Renal cortical epithelial cell (primary cell): ENCODE measurements around the gene ZNF280A. TPM values are rescaled to one million over a fixed set of nuclear protein-coding genes. Genes with fewer than 3 reads are reported as not detected.
"Not testable (repeated sequence)": the region's sequence is repeated elsewhere in the genome, so short reads cannot be mapped to it uniquely, and the experiment has no call there.

Experiments
- DNase-seq: peaks from one replicate; pipeline ENCODE4 v3.0.0-alpha.2; 2011; ENCODE audit warnings: low read depth
- total RNA-seq: library from RNA; depleted of rRNA; stranded (reverse); fragments of >200 nt; gene quantifications from 2 replicates; pipeline ENCODE4 v1.2.3, GENCODE V29; 2014

The ZNF280A gene
- total RNA-seq, 1 donor from 2014 or later, result not detected

GRCh38 chr22:22468794-22469469, 51.1 kb downstream of the ZNF280A start:
- DNase-seq, result not testable (repeated sequence)

GRCh38 chr22:22467112-22467511, 53.0 kb downstream of the ZNF280A start:
- DNase-seq, result no peak

- no peak for DNase-seq
Observed at GRCh38 chr22:22465782-22466181, 54.3 kb downstream of the ZNF280A start.

DNA sequence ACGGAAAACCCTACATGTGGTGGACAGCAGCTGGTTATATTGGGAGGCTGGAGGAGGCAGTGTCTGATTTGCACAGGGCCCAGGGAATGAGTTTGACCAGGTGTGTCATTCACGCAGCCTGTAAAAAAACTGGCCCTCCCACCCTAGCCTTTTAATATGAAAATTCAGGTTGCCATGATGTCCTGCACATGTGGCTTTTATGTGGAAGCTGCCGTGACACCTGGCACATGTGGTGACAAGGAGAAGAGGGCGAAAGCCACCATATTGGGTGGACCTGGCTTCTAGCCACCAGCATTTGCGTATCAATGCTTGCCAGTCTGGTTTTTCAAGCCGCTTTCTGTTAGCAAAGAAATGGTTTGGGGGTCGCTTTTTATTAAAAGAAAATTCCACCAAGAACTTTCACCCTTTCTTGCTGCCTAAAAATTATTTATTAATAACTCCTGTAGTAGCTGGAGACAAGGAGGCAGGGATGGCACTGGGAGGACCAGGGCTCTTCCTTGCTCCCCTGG, 54.9 kb downstream of the ZNF280A start:
- no peak for DNase-seq

DNA sequence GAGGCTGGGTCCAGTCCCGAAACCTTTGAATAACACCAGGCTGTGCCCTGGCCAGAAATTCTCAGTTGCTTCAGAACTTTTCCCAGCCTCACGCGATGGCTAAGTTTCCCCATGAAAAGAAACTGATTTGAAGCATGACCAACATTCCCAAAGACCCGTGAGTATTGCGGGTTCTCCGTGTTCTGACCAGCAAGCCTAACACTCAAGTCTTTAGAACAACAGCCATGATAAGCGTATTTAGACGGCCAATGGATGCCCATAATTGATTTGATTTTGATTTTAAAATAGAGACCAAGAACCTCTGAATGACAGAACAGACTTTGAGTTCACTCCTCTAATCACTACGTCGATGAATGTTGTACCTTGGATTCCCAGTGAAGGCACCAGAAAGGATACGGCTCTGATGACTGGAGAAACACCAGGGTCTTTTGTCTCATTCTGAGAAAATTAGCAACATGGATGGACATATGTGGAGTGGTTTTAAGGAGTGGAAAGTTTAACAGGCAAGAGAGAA, 55.5 kb downstream of the ZNF280A start:
- DNase-seq, result no peak

DNA sequence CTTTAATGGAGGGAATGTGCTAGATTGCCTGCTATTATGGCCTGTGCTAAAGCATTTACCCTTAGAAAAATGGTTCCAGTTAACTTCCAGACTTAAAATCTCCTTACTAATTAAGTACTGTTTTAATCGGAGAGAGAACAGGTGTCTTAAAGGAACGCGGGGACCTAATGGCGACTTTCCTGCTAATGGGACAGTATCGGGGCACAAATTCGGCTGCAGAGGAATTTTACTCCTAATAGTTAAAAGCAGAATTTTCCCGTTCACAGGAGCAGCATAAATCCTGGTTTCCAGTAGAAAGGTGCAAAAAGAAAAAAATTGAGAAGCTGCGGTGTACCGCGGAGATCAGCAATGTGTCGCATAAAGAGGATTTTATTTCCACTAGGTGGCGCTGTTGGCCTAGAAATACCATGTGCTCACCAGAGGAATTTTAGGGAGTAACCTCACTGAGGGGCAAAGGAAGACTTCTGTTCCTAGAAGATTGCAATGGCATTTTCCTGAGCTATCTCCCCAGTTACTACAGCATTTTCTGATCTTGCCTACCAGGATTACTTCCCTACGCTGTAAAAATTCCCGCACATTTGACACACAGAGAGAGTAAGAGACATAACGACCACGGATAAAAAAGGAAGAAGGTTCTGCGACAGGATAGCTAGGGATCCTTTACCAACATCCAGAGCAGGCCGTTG, 56.1 kb downstream of the ZNF280A start:
- peak; percentile 49 for DNase-seq

Other genes with a start within 250 kb of the ZNF280A start
- 0.87 and 1.9 TPM in 2 replicates for gene ZNF280B, start 11.5 kb downstream of the ZNF280A start, total RNA-seq
- gene PRAME, start 39.0 kb upstream of the ZNF280A start, total RNA-seq, result 3.6 and 5.3 TPM in 2 replicates
- gene GGTLC2, start 124.3 kb upstream of the ZNF280A start, total RNA-seq, result not detected in 2 replicates